A549 (cell line): ENCODE measurements around the gene MCM3AP.

ENCODE experiments used
- CTCF ChIP-seq: fragments of >200 bp; sonication (Bioruptor Twin); formaldehyde crosslinking; IDR thresholded peaks from 3 replicates; pipeline ENCODE4 v1.5.1; 2016
- FOSL2 ChIP-seq, 2 experiments: fragments of 450-650 bp in 1 of 2; fragments of >200 bp in 1 of 2; sonication (Bioruptor Twin) in 1 of 2; formaldehyde crosslinking; IDR thresholded peaks; 2 replicates each; pipeline versions ENCODE4 v1.5.0 to v1.6.1; 2016 to 2020; ENCODE audit warnings: mild to moderate bottlenecking in 1 of 2, moderate library complexity in 1 of 2
- POLR2A ChIP-seq: IDR thresholded peaks from 2 replicates; pipeline ENCODE4 v1.6.1; 2012; ENCODE audit warnings: mild to moderate bottlenecking, low read length

DNA sequence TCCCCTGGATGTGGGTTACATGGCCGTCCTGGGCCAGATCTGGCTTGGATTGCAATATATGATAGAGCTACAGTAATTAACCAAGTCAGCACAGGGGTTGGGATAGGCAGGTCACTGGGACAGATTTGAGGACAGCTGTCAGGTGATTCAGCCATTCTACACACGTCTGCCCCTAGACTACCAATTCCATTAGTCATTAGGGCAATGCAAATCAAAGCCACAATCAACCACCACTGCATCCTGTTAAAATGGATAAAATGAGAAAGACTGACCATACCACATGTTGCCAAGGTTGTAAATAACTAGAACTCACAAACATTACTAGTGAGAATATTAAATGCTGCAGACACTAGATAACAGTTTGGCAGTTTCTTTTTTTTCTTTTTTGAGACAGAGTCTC, 22.2 kb upstream of the MCM3AP start:
- TF ChIP-seq CTCF (no peak), POLR2A (no peak), FOSL2 (IDR thresholded peaks at IDR 0.05) (no peak), FOSL2 (CRISPR knock-in tag; IDR thresholded peaks at IDR 0.05) (no peak)
